Metanephros (tissue), 1 donor: ENCODE measurements around the gene FKBP4. TPM values are rescaled to one million over a fixed set of nuclear protein-coding genes. Genes with fewer than 3 reads are reported as not detected.

Source experiments
- total RNA-seq: library from RNA; depleted of rRNA; stranded (reverse); fragments of >200 nt; gene quantifications from one replicate; pipeline ENCODE4 v1.2.3, GENCODE V29; 2014

Gene FKBP4, protein sequence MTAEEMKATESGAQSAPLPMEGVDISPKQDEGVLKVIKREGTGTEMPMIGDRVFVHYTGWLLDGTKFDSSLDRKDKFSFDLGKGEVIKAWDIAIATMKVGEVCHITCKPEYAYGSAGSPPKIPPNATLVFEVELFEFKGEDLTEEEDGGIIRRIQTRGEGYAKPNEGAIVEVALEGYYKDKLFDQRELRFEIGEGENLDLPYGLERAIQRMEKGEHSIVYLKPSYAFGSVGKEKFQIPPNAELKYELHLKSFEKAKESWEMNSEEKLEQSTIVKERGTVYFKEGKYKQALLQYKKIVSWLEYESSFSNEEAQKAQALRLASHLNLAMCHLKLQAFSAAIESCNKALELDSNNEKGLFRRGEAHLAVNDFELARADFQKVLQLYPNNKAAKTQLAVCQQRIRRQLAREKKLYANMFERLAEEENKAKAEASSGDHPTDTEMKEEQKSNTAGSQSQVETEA
- 95.3 TPM for total RNA-seq

DNA sequence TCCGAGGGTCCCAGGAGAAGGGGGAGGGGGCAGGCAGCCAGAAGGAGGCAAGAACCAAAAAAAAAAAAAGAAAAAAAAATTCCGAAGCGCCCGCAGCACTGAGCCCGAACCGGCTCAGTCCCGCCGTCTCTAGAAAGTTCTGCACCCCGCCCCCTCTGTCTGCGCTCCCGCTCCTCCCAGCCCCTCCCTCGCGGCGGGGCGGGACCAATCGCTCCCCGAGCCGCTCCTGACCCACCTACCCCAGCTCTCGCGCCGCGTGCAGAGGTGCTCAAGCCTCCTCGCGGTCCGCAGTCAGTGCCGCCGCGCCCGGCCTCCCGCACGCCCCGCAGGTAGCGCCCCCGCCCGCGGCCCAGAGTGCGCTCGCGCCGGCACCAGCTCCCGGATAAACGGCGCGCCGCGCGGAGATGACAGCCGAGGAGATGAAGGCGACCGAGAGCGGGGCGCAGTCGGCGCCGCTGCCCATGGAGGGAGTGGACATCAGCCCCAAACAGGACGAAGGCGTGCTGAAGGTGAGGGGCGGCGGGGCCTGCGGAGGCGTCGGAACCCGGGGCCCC lies at the start of gene FKBP4:
Gene FKBP4, plus strand, starts transcription at position 235 of the 554 bp plus-strand sequence. Its CDS starts 170 bp downstream, at position 405.

DNA sequence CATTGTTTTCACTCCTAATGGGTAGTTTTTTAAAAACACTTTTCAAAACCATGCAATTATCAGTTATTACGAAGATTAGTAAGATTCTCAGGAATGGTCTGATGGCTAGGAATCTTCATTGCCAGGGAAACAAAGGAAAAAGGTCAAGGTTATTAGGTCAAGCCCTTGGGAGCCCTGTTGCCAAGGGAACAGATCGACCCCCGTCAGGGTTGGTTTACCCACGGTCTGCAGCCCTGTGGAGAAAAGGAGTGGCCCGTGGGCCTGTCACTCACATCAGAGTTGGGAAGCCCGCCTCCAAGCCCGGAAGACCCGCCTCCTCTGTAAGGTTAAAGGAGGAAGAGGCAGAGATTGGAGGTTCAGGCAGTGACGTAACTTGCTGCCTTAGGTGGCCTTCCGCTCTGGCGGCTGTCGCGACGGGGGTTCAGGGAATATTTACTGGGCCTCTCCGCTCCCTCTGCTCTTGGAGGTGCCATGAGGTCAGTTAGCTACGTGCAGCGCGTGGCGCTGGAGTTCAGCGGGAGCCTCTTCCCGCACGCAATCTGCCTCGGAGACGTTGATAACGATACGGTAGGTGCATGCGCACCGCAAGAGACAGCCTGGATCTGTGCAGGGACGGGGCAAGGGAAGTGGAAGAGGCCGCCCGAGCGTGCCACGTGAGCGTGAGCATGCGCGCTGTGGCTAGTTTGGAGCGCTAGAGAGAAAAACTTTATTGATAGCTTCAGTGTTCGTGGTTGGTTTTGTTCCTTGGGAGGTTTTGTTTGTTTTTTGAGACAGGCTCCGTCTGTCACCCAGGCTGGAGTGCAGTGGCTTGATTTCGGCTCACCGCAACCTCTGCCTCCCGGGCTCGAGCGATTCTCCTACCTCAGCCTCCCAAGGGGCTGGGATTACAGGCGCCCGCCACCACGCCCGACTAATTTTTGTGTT lies 17.8 kb downstream of the FKBP4 start, which contains the start of gene ITFG2:
Gene ITFG2, plus strand, starts transcription at position 379 of the 924 bp plus-strand sequence. Its CDS starts 93 bp downstream, at position 472.

DNA sequence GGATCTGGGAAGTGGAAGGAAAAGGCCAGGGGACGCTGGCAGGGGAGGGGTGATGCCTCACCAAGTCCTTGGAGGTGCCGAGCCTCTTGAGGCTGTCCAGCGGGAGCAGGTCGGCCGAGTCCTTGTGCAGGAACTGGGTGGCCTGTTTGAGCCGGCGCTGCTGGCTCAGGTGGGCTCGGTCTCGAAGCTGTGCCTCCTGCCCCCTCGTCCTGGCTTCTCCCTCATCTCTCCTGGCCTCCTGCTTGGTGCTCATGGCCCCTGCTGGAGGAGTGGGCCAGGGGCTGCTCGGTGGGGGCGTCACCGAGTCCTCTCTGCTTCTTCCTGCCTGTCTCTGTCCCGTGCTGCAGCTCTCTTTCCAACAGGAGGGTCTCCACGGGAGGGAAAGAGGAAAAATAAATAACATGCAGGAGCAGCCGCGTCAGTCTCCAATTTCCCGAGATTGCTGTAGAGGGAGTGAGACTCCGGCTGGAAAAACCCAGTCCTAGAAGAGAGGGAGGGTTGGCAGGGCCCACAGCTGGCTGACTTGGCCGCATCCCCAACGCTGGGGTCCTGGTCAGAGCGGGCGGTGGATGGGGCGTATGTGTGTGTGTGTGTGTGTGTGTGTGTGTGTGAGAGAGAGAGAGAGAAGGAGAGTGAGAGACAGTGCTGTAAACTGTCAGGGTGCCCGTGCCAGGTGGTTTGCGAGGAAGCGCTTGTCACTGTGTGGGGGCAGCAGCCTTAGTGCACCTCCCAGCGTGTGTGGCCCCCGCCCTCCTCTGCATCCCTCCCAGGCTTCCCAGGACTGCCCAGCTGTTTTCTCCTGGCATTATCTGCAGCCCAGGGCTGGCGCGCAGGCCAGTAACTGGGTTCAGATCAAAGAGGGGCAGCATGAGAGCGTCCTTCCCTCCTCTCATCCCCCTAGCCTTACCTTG lies 40.1 kb downstream of the FKBP4 start, which contains the start of gene NRIP2:
Gene NRIP2, minus strand, starts transcription at position 455 of the 911 bp plus-strand sequence. Its CDS starts 52 bp downstream, at position 403.

Other genes with a start within 250 kb of the FKBP4 start
- 46.2 TPM for gene ITFG2, start 17.7 kb downstream of the FKBP4 start, total RNA-seq
- gene NRIP2, start 40.1 kb downstream of the FKBP4 start, total RNA-seq: 8.4 TPM
- not detected for gene TEX52, start 62.1 kb downstream of the FKBP4 start, total RNA-seq
- 11.0 TPM for gene FOXM1, start 82.2 kb downstream of the FKBP4 start, total RNA-seq
- 21.3 TPM for gene RHNO1, start 82.3 kb downstream of the FKBP4 start, total RNA-seq
- gene TULP3, start 95.9 kb downstream of the FKBP4 start, total RNA-seq: 18.5 TPM
- gene TEAD4, start 164.4 kb downstream of the FKBP4 start, total RNA-seq: 18.3 TPM